ENCODE results near the gene SEC11A. TPM values are rescaled to one million over a fixed set of nuclear protein-coding genes. Genes with fewer than 3 reads are reported as not detected.

The SEC11A gene
- total RNA-seq, 1 experiment from 2014 or later = 116 TPM

DNA sequence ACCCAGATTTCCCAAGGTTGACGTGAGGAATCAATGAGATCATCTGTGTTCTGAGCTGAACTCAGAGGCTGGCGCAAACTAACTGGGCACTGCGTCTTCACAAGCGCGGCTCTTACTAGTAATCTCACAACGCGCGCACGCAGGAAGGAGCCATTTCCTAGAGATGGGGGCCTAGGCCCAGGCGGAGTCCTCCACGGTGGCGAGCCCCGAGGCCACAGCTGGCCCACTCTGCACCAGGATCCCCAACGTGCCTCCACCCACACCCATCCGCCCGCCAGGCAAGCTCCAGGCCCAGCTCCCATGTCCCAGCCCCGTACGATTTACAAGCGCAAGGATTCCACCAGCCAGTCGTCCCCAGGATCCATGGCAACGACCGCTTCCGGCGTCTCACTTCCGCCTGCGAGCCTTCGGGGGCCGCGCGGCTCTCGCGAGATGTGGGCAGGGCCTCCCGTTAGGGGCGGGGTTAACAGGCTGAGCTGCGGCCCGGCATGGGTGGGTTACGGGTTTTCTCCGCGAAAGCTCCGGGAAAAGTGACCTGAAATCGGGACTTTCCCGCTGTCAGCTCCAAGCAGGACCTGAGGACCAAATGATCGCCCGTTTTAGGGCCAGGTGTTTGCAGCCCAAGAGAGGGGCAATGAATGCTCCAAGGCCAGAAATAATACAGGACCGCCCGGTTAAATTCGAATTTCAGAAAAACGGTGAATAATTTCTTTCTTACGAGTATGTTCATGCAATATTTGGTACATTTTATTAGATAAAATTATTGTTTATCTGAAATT lies 61.8 kb downstream of the SEC11A start, which contains the start of gene WDR73:
Gene WDR73, minus strand, starts transcription at position 374 of the 779 bp plus-strand sequence. Its CDS starts 9 bp downstream, at position 365.
- Histone ChIP-seq H3K27me3 (ENCODE audit: low read length) (no peaks in the 10 kb centered on the region), H3K79me2 (ENCODE audit: low read length) (peaks cover 22% of the 10 kb centered on the region), H3K27ac (ENCODE audit: low read length) (peak within 1 kb of the TSS; percentile 62), H2AFZ (ENCODE audit: low read length) (peak within 1 kb of the TSS; percentile 42; the same call in 1 of the 2 replicates), H4K20me1 (ENCODE audit: insufficient read depth, low read depth, low read length) (no peaks in the 10 kb centered on the region), H3K4me2 (ENCODE audit: low read depth, low read length, poor library complexity, severe bottlenecking) (peak within 1 kb of the TSS; percentile 88), H3K4me3 (ENCODE audit: low read length) (peak within 1 kb of the TSS; percentile 84), H3K9me2 (replicated peaks; ENCODE audit: insufficient read depth, low read length) (no peaks in the 10 kb centered on the region), H3K9me3 (ENCODE audit: low read length) (no peaks in the 10 kb centered on the region), H3K36me3 (ENCODE audit: insufficient read depth, low read length) (peaks cover 17% of the 10 kb centered on the region), H3K9ac (ENCODE audit: low read length) (peak within 1 kb of the TSS; percentile 88), H3K4me1 (ENCODE audit: low read length) (peaks cover 39% of the 10 kb centered on the region)
- peak; percentile 98 for DNase-seq

DNA sequence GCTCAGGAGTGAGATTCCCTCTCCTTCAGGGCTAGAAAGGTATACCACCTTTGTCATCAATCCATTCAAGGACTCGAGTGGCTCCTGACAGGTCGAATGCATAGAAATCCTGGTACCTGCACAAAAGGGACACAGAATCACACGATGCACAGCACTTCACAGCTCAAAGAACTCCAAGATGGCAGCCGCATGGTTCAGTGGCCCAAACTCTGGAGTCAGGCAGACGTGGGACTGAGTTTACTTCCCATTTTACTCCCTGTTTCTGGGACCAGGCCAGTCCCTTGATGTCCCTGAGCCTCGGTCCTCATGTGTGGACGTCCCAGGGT lies 62.4 kb downstream of the SEC11A start:
- H3K27me3 ChIP-seq (ENCODE audit: low read length) = no peaks in the 10 kb centered on the region
- H2AFZ ChIP-seq (ENCODE audit: low read length) = peak overlapping the region; percentile 8; the same call in 1 of the 2 replicates
- peaks cover 22% of the 10 kb centered on the region for H3K36me3 ChIP-seq (ENCODE audit: insufficient read depth, low read length)
- H3K79me2 ChIP-seq (ENCODE audit: low read length) = peaks cover 22% of the 10 kb centered on the region
- H3K4me2 ChIP-seq (ENCODE audit: low read depth, low read length, poor library complexity, severe bottlenecking) = peak overlapping the region; percentile 88
- H3K27ac ChIP-seq (ENCODE audit: low read length) = peak overlapping the region; percentile 62
- peak overlapping the region; percentile 88 for H3K9ac ChIP-seq (ENCODE audit: low read length)
- DNase-seq = peak; percentile 70
- peak overlapping the region; percentile 84 for H3K4me3 ChIP-seq (ENCODE audit: low read length)
- H3K9me2 ChIP-seq (replicated peaks; ENCODE audit: insufficient read depth, low read length) = no peaks in the 10 kb centered on the region
- H3K9me3 ChIP-seq (ENCODE audit: low read length) = no peaks in the 10 kb centered on the region
- H3K4me1 ChIP-seq (ENCODE audit: low read length) = peaks cover 33% of the 10 kb centered on the region
- H4K20me1 ChIP-seq (ENCODE audit: insufficient read depth, low read depth, low read length) = no peaks in the 10 kb centered on the region

GRCh38 chr15:84649706-84650105 lies 66.2 kb downstream of the SEC11A start:
- Histone ChIP-seq H3K4me2 (ENCODE audit: low read depth, low read length, poor library complexity, severe bottlenecking) (no peak overlapping the region), H3K9ac (ENCODE audit: low read length) (no peak overlapping the region), H3K79me2 (ENCODE audit: low read length) (peaks cover 22% of the 10 kb centered on the region), H3K27me3 (ENCODE audit: low read length) (no peaks in the 10 kb centered on the region), H4K20me1 (ENCODE audit: insufficient read depth, low read depth, low read length) (no peaks in the 10 kb centered on the region), H3K27ac (ENCODE audit: low read length) (no peak overlapping the region), H3K9me3 (ENCODE audit: low read length) (no peaks in the 10 kb centered on the region), H2AFZ (ENCODE audit: low read length) (no peak overlapping the region), H3K9me2 (replicated peaks; ENCODE audit: insufficient read depth, low read length) (no peaks in the 10 kb centered on the region), H3K4me1 (ENCODE audit: low read length) (peaks cover 15% of the 10 kb centered on the region), H3K4me3 (ENCODE audit: low read length) (no peak overlapping the region), H3K36me3 (ENCODE audit: insufficient read depth, low read length) (peaks cover 35% of the 10 kb centered on the region)
- no peak for DNase-seq

DNA sequence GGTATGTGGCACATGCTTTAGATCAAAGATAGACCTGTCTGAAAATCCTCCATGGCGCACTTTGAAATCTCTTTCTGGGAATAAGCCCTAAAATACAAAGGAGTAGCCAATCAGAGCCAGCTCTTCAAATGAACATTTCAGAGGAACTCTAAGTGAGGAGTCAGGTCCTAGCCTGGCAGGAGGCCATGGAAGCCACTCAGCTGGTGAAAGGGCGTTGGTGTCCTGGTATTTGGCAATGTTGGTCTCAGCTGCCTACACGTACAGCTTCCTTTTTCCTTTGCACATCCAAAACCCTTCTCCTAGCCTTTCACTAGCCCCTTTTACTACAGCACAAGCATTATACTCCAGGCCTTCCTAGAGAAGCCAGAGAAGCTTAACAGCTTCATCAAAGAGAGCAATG lies 67.4 kb downstream of the SEC11A start:
- H3K9me2 ChIP-seq (replicated peaks; ENCODE audit: insufficient read depth, low read length) = no peaks in the 10 kb centered on the region
- no peak overlapping the region for H3K27ac ChIP-seq (ENCODE audit: low read length)
- H3K9me3 ChIP-seq (ENCODE audit: low read length) = no peaks in the 10 kb centered on the region
- H4K20me1 ChIP-seq (ENCODE audit: insufficient read depth, low read depth, low read length) = no peaks in the 10 kb centered on the region
- peaks cover 41% of the 10 kb centered on the region for H3K36me3 ChIP-seq (ENCODE audit: insufficient read depth, low read length)
- no peak overlapping the region for H3K9ac ChIP-seq (ENCODE audit: low read length)
- no peak overlapping the region for H3K4me2 ChIP-seq (ENCODE audit: low read depth, low read length, poor library complexity, severe bottlenecking)
- H3K27me3 ChIP-seq (ENCODE audit: low read length) = no peaks in the 10 kb centered on the region
- H2AFZ ChIP-seq (ENCODE audit: low read length) = no peak overlapping the region
- H3K4me3 ChIP-seq (ENCODE audit: low read length) = no peak overlapping the region
- no peak for DNase-seq
- H3K4me1 ChIP-seq (ENCODE audit: low read length) = peaks cover 15% of the 10 kb centered on the region
- peaks cover 18% of the 10 kb centered on the region for H3K79me2 ChIP-seq (ENCODE audit: low read length)

- no peak overlapping the region for H2AFZ ChIP-seq (ENCODE audit: low read length)
- no peak overlapping the region for H3K4me3 ChIP-seq (ENCODE audit: low read length)
- H3K4me1 ChIP-seq (ENCODE audit: low read length) = peaks cover 7% of the 10 kb centered on the region
- H3K9me2 ChIP-seq (replicated peaks; ENCODE audit: insufficient read depth, low read length) = no peaks in the 10 kb centered on the region
- peaks cover 43% of the 10 kb centered on the region for H3K36me3 ChIP-seq (ENCODE audit: insufficient read depth, low read length)
- H3K27me3 ChIP-seq (ENCODE audit: low read length) = no peaks in the 10 kb centered on the region
- no peak for DNase-seq
- no peak overlapping the region for H3K27ac ChIP-seq (ENCODE audit: low read length)
- H3K4me2 ChIP-seq (ENCODE audit: low read depth, low read length, poor library complexity, severe bottlenecking) = no peak overlapping the region
- peaks cover 10% of the 10 kb centered on the region for H3K79me2 ChIP-seq (ENCODE audit: low read length)
- no peaks in the 10 kb centered on the region for H3K9me3 ChIP-seq (ENCODE audit: low read length)
- H3K9ac ChIP-seq (ENCODE audit: low read length) = no peak overlapping the region
- H4K20me1 ChIP-seq (ENCODE audit: insufficient read depth, low read depth, low read length) = no peaks in the 10 kb centered on the region
Measured at GRCh38 chr15:84647726-84648125, 68.2 kb downstream of the SEC11A start.

DNA sequence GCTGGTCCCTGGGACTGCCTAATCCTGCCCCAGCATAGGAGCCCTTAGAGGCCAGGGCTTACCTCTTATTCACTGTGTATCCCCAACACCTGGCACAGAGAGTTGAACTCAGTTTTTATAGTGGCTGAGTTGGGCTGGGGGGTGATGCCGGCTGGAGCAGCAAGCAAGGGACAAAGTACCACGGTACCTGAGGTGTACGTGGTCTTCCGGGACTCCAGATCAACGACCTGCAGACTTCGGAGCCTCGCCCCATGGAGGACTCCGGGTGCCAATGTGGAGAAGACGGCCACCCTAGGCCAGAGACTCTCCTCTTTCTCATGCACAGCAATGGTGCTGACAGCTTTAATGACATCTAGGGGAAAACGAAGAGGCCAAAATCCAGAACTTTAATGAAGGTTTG lies 69.9 kb downstream of the SEC11A start:
- no peaks in the 10 kb centered on the region for H3K9me3 ChIP-seq (ENCODE audit: low read length)
- no peak for DNase-seq
- H3K36me3 ChIP-seq (ENCODE audit: insufficient read depth, low read length) = peaks cover 40% of the 10 kb centered on the region
- no peaks in the 10 kb centered on the region for H3K4me1 ChIP-seq (ENCODE audit: low read length)
- H3K9me2 ChIP-seq (replicated peaks; ENCODE audit: insufficient read depth, low read length) = no peaks in the 10 kb centered on the region
- no peak overlapping the region for H3K4me3 ChIP-seq (ENCODE audit: low read length)
- no peaks in the 10 kb centered on the region; the same call in 1 of the 2 replicates for H3K79me2 ChIP-seq (ENCODE audit: low read length)
- no peaks in the 10 kb centered on the region for H3K27me3 ChIP-seq (ENCODE audit: low read length)
- H3K27ac ChIP-seq (ENCODE audit: low read length) = no peak overlapping the region
- no peak overlapping the region for H3K4me2 ChIP-seq (ENCODE audit: low read depth, low read length, poor library complexity, severe bottlenecking)
- no peaks in the 10 kb centered on the region for H4K20me1 ChIP-seq (ENCODE audit: insufficient read depth, low read depth, low read length)
- H3K9ac ChIP-seq (ENCODE audit: low read length) = no peak overlapping the region
- no peak overlapping the region for H2AFZ ChIP-seq (ENCODE audit: low read length)

DNA sequence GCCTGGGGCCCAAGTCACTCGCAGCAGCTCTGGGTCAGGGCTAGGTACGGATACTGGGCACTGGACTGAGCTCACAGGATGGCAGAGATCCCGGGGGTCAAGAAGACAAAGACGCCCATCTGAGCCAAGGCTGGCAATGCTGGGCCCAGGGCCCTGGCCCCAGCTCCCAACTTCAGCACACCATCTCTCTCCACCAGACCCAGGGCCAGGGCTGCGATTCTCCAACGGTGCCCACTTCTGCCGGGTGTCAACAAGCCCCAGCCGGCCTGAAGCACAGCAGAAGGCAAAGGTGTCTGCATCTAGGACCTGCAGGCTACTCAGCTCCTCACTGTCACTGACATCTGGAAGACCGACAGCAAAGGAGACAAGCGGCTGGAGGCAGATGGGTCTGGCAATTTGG lies 70.4 kb downstream of the SEC11A start:
- H3K9me3 ChIP-seq (ENCODE audit: low read length) = no peaks in the 10 kb centered on the region
- H3K9me2 ChIP-seq (replicated peaks; ENCODE audit: insufficient read depth, low read length) = no peaks in the 10 kb centered on the region
- no peak overlapping the region for H3K9ac ChIP-seq (ENCODE audit: low read length)
- H4K20me1 ChIP-seq (ENCODE audit: insufficient read depth, low read depth, low read length) = no peaks in the 10 kb centered on the region
- H2AFZ ChIP-seq (ENCODE audit: low read length) = no peak overlapping the region
- no peaks in the 10 kb centered on the region for H3K27me3 ChIP-seq (ENCODE audit: low read length)
- no peak overlapping the region for H3K27ac ChIP-seq (ENCODE audit: low read length)
- no peak overlapping the region for H3K4me2 ChIP-seq (ENCODE audit: low read depth, low read length, poor library complexity, severe bottlenecking)
- H3K79me2 ChIP-seq (ENCODE audit: low read length) = no peaks in the 10 kb centered on the region; the same call in 1 of the 2 replicates
- DNase-seq = no peak
- H3K4me3 ChIP-seq (ENCODE audit: low read length) = no peak overlapping the region
- H3K36me3 ChIP-seq (ENCODE audit: insufficient read depth, low read length) = peaks cover 41% of the 10 kb centered on the region
- H3K4me1 ChIP-seq (ENCODE audit: low read length) = no peaks in the 10 kb centered on the region

DNA sequence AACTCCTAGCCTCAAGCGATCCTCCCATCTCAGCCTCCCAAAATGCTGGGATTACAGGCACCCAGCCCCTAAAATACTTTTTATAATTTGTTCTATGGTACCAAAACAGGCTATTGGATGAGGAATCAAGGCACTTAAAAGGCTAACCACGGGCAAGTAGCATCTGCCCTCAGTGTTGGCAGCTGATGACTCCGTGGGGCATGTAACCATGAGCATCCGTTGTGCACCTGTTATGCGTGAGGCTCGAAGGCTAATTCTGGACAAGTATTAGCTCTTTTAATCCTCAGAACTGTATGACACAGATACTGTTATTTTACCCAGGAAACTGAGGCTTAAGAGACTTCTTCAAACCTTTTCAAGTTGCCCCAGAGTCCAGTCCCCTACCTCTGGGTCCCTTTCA lies 72.1 kb downstream of the SEC11A start:
- H3K36me3 ChIP-seq (ENCODE audit: insufficient read depth, low read length) = peaks cover 43% of the 10 kb centered on the region
- no peak for DNase-seq
- no peaks in the 10 kb centered on the region for H3K27me3 ChIP-seq (ENCODE audit: low read length)

More for the DNA sequence above, 72.1 kb downstream of the SEC11A start:
- no peaks in the 10 kb centered on the region for H4K20me1 ChIP-seq (ENCODE audit: insufficient read depth, low read depth, low read length)
- H3K4me1 ChIP-seq (ENCODE audit: low read length) = no peaks in the 10 kb centered on the region
- H3K4me2 ChIP-seq (ENCODE audit: low read depth, low read length, poor library complexity, severe bottlenecking) = no peak overlapping the region
- H3K27ac ChIP-seq (ENCODE audit: low read length) = no peak overlapping the region
- no peak overlapping the region for H3K4me3 ChIP-seq (ENCODE audit: low read length)
- H3K9ac ChIP-seq (ENCODE audit: low read length) = no peak overlapping the region
- H3K79me2 ChIP-seq (ENCODE audit: low read length) = no peaks in the 10 kb centered on the region; the same call in 1 of the 2 replicates
- no peak overlapping the region for H2AFZ ChIP-seq (ENCODE audit: low read length)
- no peaks in the 10 kb centered on the region for H3K9me3 ChIP-seq (ENCODE audit: low read length)
- no peaks in the 10 kb centered on the region for H3K9me2 ChIP-seq (replicated peaks; ENCODE audit: insufficient read depth, low read length)
